HG02759 (cell line): ENCODE data around the gene TNFAIP8.

Experiments
- ATAC-seq: cut with Tn5 transposase; IDR thresholded peaks from one replicate; pipeline ENCODE4 v1.9.1; 2021; ENCODE audit warnings: mild to moderate bottlenecking, moderate library complexity; ENCODE audit not compliant: unreplicated experiment

Gene TNFAIP8

GRCh38 chr5:119389288-119390030, 33.6 kb downstream of the TNFAIP8 start:
- no peak for ATAC-seq

DNA sequence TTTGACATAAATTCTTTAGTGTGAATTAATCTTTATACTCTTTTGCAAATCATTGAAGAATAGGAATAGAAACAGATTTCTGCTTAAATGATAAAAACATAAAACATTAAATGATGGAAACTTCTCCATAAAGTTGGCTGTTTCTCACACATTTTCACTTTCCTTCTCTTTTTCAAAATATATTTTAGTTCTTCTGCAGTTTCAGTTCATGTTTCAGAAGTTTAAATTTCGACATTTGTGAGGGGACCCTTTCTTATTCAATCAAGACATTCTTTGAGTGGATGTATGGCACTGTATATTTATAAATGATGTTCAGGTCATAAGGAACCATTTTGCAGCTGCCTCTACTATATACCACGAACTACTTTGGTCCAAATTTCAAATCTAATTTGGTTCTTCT, 34.6 kb downstream of the TNFAIP8 start:
- ATAC-seq = no peak

DNA sequence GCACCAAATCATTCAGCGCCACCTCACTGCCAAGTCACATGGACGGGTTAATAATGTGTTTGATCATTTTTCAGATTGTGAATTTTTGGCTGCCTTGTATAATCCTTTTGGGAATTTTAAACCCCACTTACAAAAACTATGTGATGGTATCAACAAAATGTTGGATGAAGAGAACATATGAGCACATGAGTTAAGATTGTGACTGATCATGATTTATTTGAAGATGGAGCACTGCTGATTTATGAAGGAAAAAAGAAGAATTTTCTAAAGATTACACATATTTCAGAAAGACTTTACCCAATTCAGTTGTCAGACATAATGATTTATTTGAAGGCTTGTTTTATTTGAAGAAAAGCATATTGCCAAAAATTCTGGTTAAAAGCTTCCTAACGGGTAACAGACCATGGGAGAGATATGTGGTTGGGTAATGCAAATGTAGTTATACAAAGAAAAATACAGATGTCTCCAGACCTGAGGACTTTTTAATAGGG, 37.4 kb downstream of the TNFAIP8 start:
- ATAC-seq = no peak

- ATAC-seq = no peak
Measured at GRCh38 chr5:119393746-119394145, 37.9 kb downstream of the TNFAIP8 start.

GRCh38 chr5:119395080-119395836, 39.4 kb downstream of the TNFAIP8 start:
- ATAC-seq = peak; percentile 50

DNA sequence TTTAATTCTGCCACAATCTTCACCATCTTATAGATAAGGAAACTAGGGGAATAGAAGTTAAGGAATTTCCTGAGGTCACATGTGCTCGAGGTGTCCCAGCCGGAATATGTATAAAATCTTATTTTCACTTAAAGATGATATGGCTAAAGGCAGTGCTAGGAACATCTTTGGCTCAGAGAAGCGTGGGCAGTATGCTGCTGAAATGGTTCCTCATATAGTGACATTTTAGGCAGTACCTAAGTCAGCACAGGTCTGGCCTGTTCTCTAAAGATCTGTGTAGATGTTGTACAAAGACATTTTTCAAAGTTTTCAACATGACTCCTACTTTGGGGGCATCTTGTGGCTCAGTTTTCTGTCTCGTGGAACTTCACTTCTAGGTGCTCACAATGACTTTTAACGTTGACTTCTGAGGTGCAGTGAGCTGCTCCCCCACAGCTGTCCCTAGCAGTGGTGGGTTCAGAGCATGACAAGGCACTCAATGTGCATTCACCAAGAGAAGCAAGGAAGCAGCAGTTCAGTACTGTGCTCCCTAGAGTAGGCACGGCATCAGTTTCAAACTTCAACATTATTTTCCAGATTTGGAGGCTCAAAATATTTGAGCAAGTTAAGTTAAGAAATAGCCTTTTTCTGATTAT, 40.3 kb downstream of the TNFAIP8 start:
- no peak for ATAC-seq

DNA sequence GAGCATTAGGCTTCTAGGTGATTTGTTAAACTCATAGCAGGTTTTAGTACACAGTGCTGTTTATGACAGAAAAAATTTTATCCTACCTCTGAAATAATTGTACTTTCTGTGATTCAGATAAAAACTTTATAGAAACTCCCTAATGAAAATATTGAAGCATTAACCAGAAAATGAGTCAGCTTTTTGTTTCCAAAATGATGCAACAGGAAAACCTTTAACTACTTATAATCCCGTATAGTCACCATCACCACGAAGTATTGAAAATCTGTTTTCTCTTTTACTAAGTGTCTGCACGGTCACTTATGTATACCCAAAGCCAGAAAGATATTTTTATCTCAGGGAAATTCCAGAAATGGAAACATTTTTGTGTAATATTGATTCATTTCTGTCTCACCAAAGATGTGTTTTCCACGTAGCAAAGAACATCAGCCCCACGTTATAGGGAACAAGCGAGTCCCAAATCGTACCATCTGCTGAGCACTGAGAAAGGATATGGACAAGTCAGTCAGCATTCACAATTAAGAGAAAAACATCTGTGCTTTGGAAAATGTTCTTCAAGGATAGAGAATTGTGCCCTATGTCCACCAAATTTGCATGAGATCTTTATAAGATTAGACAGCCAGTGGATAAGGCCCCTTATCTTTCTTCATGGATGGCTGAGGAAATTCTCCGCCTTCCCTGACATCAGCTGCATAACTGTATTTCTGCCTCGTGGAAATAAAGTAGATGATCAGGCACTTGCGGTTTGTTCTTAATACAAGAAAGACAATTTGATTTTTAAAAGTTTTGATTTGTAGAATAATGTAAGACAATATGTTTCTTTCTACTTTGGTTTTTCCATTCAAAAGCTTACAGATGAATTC, 41.9 kb downstream of the TNFAIP8 start:
- ATAC-seq = peak; percentile 65

DNA sequence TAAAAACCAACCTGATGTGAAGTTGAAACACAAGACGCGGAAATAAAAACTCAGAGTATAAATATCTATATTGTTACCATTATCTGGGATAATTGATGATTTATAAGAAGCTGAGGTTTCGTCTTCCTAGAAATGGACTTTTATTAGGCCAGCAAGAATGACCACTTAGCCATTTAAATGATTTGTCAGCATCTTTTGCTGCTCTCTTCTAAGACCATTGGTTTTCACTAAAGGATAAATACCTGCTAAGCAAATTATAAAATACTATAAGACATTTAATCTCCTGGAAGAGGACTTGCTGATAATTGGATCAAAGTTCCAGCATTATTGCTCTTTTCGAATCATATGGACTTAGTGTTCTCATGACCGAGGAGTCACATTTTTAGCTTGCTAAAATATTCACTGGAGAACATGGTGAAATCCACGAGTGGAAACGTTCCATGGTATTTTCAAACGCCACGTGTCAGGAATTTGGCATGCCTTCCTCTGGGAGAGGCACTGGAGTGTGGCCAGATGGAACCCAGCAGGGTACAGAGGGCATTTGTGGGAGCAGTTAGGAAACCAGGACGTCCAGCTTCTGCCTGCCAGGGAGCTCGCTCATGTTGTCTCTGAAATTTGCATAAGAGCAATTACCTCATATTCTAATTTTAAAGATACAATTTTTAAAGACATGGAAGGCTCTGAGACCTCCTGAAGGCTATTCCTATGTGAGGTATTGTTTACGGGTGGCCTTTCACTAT, 43.1 kb downstream of the TNFAIP8 start:
- ATAC-seq = no peak

DNA sequence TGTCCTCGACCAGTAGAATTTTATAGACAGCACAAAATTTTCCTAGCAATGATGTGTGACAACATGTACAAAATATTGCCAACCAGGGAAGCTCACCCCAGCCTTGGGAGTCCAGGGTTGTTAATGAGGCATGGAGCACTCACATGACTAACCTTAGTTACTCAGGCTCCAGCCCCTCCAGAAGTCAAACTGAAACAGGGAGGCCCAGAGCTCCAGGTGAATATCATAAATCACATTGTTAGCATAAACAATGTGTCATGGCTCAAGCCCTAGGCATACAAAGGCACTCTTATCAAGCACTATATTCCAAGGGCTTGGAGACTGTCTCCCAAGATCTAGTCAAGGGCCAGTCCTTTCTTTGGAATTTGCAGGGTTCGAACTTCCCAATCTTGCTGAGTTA, 44.4 kb downstream of the TNFAIP8 start:
- ATAC-seq = no peak

GRCh38 chr5:119402081-119402480, 46.3 kb downstream of the TNFAIP8 start:
- no peak for ATAC-seq

- ATAC-seq = no peak
Measured at GRCh38 chr5:119402555-119402954, 46.7 kb downstream of the TNFAIP8 start.

GRCh38 chr5:119404033-119404432, 48.2 kb downstream of the TNFAIP8 start:
- ATAC-seq = no peak

- peak; percentile 38 for ATAC-seq
Measured at GRCh38 chr5:119405419-119405818, 49.6 kb downstream of the TNFAIP8 start.

- no peak for ATAC-seq
Measured at GRCh38 chr5:119406551-119407110, 50.8 kb downstream of the TNFAIP8 start.

DNA sequence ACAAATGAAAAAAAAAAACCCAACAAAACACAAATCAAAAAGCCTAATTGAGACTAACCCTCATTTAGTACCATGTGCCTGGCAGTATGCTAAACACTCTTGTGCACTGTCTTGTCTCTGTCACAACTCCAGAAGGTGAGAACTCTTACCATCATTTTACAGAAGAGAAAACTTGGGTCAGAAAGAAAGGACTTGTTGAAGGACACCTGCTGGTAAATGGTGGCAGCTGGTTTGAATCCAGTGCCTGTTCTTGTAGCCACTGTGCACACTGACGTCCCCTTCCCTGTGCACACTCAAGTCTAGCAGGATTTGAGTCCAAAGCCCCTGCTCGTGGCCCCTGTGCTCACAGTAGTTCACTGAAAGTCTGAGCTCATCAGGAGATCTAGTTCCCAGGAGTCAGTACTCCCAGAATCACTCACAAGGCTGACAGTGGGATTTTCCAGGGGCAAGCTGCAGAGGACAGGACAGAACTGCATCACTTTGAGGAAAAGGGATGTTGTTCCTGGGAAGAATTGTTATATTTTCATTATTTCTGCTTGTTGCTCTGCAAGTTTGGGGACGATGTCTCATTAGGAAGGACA, 53.5 kb downstream of the TNFAIP8 start:
- ATAC-seq = peak; percentile 26

GRCh38 chr5:119410448-119411159, 54.8 kb downstream of the TNFAIP8 start:
- ATAC-seq = peak; percentile 43

DNA sequence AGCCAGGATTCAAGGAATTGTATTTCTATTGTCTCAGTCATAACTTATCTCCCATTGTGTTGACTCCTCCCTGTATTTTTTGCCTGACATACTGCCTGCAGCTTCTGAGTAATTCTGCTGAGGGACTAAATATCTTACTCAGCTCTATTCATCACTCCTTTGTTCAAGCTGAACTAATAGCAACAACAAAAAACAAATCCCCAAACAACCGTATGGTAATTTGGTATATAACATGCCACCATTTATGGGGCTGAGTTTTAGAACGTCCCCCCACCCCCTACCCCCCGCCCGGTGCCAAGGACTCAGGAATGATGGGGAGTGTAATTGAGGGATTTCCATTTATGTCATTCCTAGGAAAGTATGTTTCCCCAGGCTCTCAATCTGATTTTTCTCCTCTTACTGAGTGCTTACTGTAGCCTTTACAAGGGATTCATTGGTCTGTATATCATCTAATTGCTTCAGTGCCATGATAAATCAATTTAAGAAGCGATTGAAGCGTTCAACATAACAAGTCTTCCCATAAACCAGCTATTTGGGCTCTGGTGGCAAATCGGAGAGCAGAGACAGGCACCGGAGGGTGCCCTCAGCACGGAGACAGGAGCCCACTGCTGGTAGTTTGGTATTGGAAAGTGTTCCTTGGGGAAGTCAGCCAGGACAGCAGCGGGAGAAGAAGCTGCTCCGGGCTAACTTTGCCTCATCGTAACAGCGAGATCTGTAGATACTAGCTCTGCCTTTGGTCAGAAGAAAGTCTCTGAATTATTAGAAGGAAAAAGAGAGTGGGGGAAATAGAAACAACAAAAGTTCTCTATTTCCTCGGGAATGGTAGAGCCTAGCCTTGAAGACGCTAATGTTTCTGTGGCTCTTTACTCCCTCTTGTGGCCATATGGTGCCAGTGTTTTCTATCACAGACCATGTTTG, 55.8 kb downstream of the TNFAIP8 start:
- peak; percentile 63 for ATAC-seq
